Osteoblast (primary cell): ENCODE data around the gene CYP2A6. TPM values are rescaled to one million over a fixed set of nuclear protein-coding genes. Genes with fewer than 3 reads are reported as not detected.
"Not testable (repeated sequence)": the region's sequence is repeated elsewhere in the genome, so short reads cannot be mapped to it uniquely, and the experiment has no call there.

ENCODE experiments used
- DNase-seq: peaks from one replicate; pipeline ENCODE4 v3.0.0; 2011; ENCODE audit warnings: low spot score, mixed read lengths; ENCODE audit not compliant: insufficient read length; ENCODE audit errors: missing footprints
- H2AFZ ChIP-seq: 2 replicates; pipeline ENCODE4 v1.6.0; 2011; ENCODE audit warnings: mild to moderate bottlenecking, low read length
- H3K27ac ChIP-seq: 2 replicates; pipeline ENCODE4 v1.5.1; 2011; ENCODE audit warnings: mild to moderate bottlenecking, low read depth, low read length, moderate library complexity
- H3K27me3 ChIP-seq: 2 replicates; pipeline ENCODE4 v1.6.0; 2012; ENCODE audit warnings: mild to moderate bottlenecking, control low read depth, inconsistent platforms, low read length, moderate library complexity; ENCODE audit not compliant: insufficient read depth
- H3K36me3 ChIP-seq: 2 replicates; pipeline ENCODE4 v1.5.1; 2011; ENCODE audit warnings: mild to moderate bottlenecking, low read length, control low read depth, moderate library complexity; ENCODE audit not compliant: insufficient read depth
- H3K4me1 ChIP-seq: 2 replicates; pipeline ENCODE4 v1.5.1; 2011; ENCODE audit warnings: mild to moderate bottlenecking, low read length, control low read depth, moderate library complexity; ENCODE audit not compliant: insufficient read depth
- H3K4me2 ChIP-seq: 2 replicates; pipeline ENCODE4 v1.6.0; 2011; ENCODE audit warnings: mild to moderate bottlenecking, low read length; ENCODE audit not compliant: insufficient read depth
- H3K4me3 ChIP-seq: fragments of 200-600 bp; sonication (generic); 3 replicates; pipeline ENCODE4 v1.5.1; 2012; ENCODE audit warnings: mild to moderate bottlenecking, low read length, inconsistent platforms; ENCODE audit not compliant: insufficient read depth
- H3K79me2 ChIP-seq: 2 replicates; pipeline ENCODE4 v1.6.0; 2012; ENCODE audit warnings: mild to moderate bottlenecking, low read length, control low read depth, inconsistent platforms; ENCODE audit not compliant: insufficient read depth
- H3K9me3 ChIP-seq: 2 replicates; pipeline ENCODE4 v1.5.1; 2011; ENCODE audit warnings: low read depth, low read length, control low read depth
- H4K20me1 ChIP-seq: 2 replicates; pipeline ENCODE4 v1.6.0; 2012; ENCODE audit warnings: mild to moderate bottlenecking, low read length, control low read depth; ENCODE audit not compliant: insufficient read depth
- CTCF ChIP-seq: IDR thresholded peaks from 2 replicates; pipeline ENCODE4 v1.5.1; 2011; ENCODE audit warnings: mild to moderate bottlenecking, low read depth, low read length, moderate library complexity; ENCODE audit errors: extremely low read depth
- total RNA-seq: library from RNA; depleted of rRNA; stranded (reverse); fragments of >200 nt; gene quantifications from 2 replicates; pipeline ENCODE4 v1.2.3, GENCODE V29; 2012

Gene CYP2A6
- total RNA-seq, 1 donor: not detected

GRCh38 chr19:40862333-40862732 lies 12.1 kb upstream of the CYP2A6 start:
- no peak overlapping the region for H3K27ac ChIP-seq
- no peaks in the 10 kb centered on the region for H3K27me3 ChIP-seq
- no peak overlapping the region for H3K4me2 ChIP-seq
- no peak for TF ChIP-seq CTCF
- no peak overlapping the region for H2AFZ ChIP-seq
- no peaks in the 10 kb centered on the region for H4K20me1 ChIP-seq
- H3K36me3 ChIP-seq: no peaks in the 10 kb centered on the region
- no peak for DNase-seq
- H3K9me3 ChIP-seq: no peaks in the 10 kb centered on the region
- H3K4me3 ChIP-seq: no peak overlapping the region
- H3K79me2 ChIP-seq: no peaks in the 10 kb centered on the region
- no peaks in the 10 kb centered on the region for H3K4me1 ChIP-seq

GRCh38 chr19:40858109-40858508 lies 7.9 kb upstream of the CYP2A6 start:
- Histone ChIP-seq H3K4me1 (no peaks in the 10 kb centered on the region), H4K20me1 (no peaks in the 10 kb centered on the region), H3K79me2 (no peaks in the 10 kb centered on the region), H3K4me3 (no peak overlapping the region), H3K9me3 (no peaks in the 10 kb centered on the region), H3K27ac (no peak overlapping the region), H2AFZ (no peak overlapping the region), H3K4me2 (no peak overlapping the region), H3K27me3 (no peaks in the 10 kb centered on the region), H3K36me3 (no peaks in the 10 kb centered on the region)
- no peak for DNase-seq
- no peak for TF ChIP-seq CTCF

DNA sequence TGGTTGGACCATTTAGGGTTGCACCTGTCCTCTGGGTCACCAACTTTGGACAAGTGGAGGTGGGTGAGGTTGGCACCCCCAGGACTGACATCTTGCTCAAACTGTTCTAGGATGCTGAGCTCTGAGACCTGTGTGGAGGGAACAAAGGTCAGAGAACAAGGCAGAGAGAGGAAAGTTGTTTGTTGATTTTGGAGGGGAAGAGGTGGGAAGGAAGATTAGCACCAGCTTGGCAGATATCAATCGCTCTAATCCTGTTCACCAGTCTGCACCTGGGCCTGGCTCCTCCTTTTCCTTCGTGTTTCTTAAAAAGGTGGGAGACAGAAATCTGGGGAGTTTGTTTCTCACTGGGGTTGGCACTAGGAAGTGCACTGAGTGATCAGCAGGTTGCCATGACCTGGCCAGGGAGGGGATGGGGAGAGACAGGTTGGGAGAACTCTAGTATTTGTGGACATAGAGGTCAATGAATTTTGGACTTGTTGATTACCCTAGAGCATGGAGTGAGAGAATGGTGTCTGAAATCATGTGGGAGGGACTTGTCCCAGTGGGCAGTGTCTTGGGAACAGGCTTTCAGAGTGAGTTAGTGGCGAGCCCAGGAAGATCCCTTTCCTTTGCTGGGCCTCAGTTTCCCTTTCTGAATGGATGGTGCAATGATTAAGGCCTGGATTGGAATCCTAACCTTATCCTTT lies 2.4 kb upstream of the CYP2A6 start:
- not testable (repeated sequence) for H3K4me2 ChIP-seq, H2AFZ ChIP-seq, H3K4me3 ChIP-seq, H3K36me3 ChIP-seq, H3K27ac ChIP-seq, H3K4me1 ChIP-seq, H4K20me1 ChIP-seq, H3K27me3 ChIP-seq, H3K79me2 ChIP-seq, H3K9me3 ChIP-seq
- peak; percentile 35 for DNase-seq

DNA sequence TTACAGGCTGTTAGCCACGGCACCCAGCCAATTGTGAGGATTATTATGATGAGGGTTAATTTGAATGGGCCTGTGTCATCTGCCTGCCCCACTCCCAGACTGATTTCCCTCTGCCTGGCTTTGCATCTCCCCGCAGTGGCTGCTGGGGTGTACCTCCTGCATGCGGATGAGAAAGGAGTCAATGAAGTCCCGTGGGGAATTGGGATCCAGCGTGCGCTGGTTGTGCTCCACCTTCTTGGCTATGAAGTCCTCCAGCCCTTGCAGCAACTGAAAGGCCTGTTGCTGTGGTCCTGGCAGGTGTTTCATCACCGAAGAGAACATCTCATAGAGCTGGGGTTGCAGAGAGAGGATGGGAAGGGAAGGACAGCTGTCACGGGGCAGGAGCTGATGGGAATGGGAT lies 3.5 kb downstream of the CYP2A6 start:
- not testable (repeated sequence) for H3K27ac ChIP-seq, H3K4me2 ChIP-seq, H4K20me1 ChIP-seq, H3K79me2 ChIP-seq, H3K27me3 ChIP-seq, H3K4me3 ChIP-seq, H3K36me3 ChIP-seq, H3K4me1 ChIP-seq, H3K9me3 ChIP-seq, H2AFZ ChIP-seq, DNase-seq

- not testable (repeated sequence) for H3K4me1 ChIP-seq, H3K27me3 ChIP-seq, DNase-seq, H3K27ac ChIP-seq, H3K4me3 ChIP-seq, H4K20me1 ChIP-seq, H3K9me3 ChIP-seq, H2AFZ ChIP-seq, H3K36me3 ChIP-seq, H3K4me2 ChIP-seq, H3K79me2 ChIP-seq
Measured at GRCh38 chr19:40843653-40844052, 6.6 kb downstream of the CYP2A6 start.

GRCh38 chr19:40842997-40843652 lies 7.1 kb downstream of the CYP2A6 start:
- not testable (repeated sequence) for H2AFZ ChIP-seq, H3K27me3 ChIP-seq, H4K20me1 ChIP-seq, H3K79me2 ChIP-seq, H3K36me3 ChIP-seq, H3K4me2 ChIP-seq, H3K4me1 ChIP-seq, H3K9me3 ChIP-seq, H3K4me3 ChIP-seq, H3K27ac ChIP-seq
- DNase-seq: peak; percentile 6

GRCh38 chr19:40842012-40842411 lies 8.2 kb downstream of the CYP2A6 start:
- not testable (repeated sequence) for H3K9me3 ChIP-seq, H3K4me3 ChIP-seq, H4K20me1 ChIP-seq, H3K4me1 ChIP-seq, H3K4me2 ChIP-seq, H3K27ac ChIP-seq, H3K79me2 ChIP-seq, H2AFZ ChIP-seq, H3K27me3 ChIP-seq, DNase-seq, H3K36me3 ChIP-seq
